Stimulated activated CD8-positive, alpha-beta memory T cell treated with anti-CD3 and anti-CD28 coated beads, Interleukin-7, amount 100 ng/mL, for 4 hours (primary cell): ENCODE data around the gene SEMA6A.

Source experiments
- DNase-seq, 2 donors: peaks; one replicate each; pipeline ENCODE4 v3.0.0-alpha.2; 2020; ENCODE audit warnings: low read depth in 2 of 2

The SEMA6A gene

GRCh38 chr5:116404016-116404415 is 170.6 kb downstream of the SEMA6A start:
- no peak for DNase-seq

- DNase-seq: no peak
Observed at GRCh38 chr5:116402235-116402634, 172.4 kb downstream of the SEMA6A start.

- no peak for DNase-seq
Observed at GRCh38 chr5:116401576-116401975, 173.0 kb downstream of the SEMA6A start.

GRCh38 chr5:116396476-116397099 is 178.0 kb downstream of the SEMA6A start:
- DNase-seq: no peak

- no peak for DNase-seq
Observed at GRCh38 chr5:116395631-116396203, 178.9 kb downstream of the SEMA6A start.

GRCh38 chr5:116395226-116395625 is 179.4 kb downstream of the SEMA6A start:
- no peak for DNase-seq

- DNase-seq: no peak
Observed at GRCh38 chr5:116394186-116394867, 180.3 kb downstream of the SEMA6A start.
